Measurements from ENCODE around the gene CACNA1E.
"Not testable (repeated sequence)": the region's sequence is repeated elsewhere in the genome, so short reads cannot be mapped to it uniquely, and the experiment has no call there.

CACNA1E gene

GRCh38 chr1:181832173-181832880 lies 349.0 kb downstream of the CACNA1E start:
- not testable (repeated sequence) for DNase-seq

- no peak for DNase-seq
Observed at GRCh38 chr1:181846001-181846645, 362.8 kb downstream of the CACNA1E start.

- DNase-seq, result no peak
Observed at GRCh38 chr1:181846681-181847080, 363.4 kb downstream of the CACNA1E start.

- DNase-seq, result no peak
Observed at GRCh38 chr1:181849071-181849470, 365.8 kb downstream of the CACNA1E start.

GRCh38 chr1:181854212-181854611 lies 370.9 kb downstream of the CACNA1E start:
- DNase-seq, result not testable (repeated sequence)

- DNase-seq, result no peak
Observed at GRCh38 chr1:181855380-181855779, 372.1 kb downstream of the CACNA1E start.
